NCI-H2196 treated with DMSO at 0.1 percent for 48 hours (cell line): ENCODE measurements around the gene BLTP3B.

Source experiments
- DNase-seq: peaks from one replicate; lab custom pipeline; 2025; ENCODE audit not compliant: unreplicated experiment; lab: John Stamatoyannopoulos, UW

The BLTP3B gene

DNA sequence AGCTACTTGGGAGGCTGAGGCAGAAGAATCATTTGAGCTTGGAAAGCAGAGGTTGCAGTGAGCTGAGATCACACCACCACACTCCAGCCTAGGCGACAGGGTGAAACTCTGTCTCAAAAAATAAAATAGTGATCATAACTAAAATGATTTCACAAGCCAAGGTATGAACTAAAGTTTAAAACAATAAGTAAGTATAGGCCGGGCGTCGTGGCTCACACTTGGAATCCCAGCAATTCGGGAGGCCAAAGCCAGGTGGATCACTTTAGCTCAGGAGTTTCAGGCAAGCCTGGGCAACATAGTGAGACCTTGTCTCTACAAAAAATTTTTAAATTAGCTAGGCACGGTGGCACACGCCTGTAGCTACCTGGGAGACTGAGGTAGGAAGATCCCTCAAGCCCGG is 27.4 kb downstream of the BLTP3B start:
- DNase-seq: no peak

DNA sequence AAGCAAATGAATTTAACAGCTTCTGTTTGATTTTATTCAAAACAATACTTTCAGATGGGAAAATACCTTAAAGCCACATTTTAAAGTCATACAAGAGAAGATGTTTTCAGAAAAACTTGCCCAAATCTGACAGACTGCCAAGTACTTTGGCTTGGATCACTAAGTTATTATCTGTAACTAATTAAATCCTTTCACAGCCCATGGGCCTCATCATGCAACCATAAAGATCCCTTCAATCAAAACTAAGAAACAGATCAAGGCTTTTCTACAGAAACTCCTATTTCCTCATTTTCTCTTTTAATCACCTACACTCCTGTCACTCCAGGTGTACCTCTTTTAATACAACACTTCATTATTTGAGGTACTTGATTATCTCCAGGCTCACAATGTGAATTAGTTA is 28.1 kb downstream of the BLTP3B start:
- DNase-seq: no peak

DNA sequence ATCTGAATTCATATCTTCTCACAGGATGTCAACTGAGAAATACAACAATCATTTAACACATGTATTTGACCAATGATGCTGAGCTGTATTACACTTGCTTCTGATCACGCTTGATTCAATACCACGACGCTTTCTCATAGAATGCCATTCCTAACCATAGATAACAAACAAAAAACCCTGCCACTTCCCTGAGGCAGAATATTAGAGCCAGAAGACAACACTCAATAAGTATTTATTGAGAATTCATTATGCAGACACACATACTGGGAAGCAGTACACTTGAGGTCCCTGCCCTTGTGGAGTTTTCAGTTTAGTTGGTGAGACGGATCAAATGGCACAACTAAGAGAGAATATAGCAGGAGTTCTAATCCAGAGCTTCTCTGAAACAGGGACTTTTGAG is 32.4 kb downstream of the BLTP3B start:
- DNase-seq: no peak

DNA sequence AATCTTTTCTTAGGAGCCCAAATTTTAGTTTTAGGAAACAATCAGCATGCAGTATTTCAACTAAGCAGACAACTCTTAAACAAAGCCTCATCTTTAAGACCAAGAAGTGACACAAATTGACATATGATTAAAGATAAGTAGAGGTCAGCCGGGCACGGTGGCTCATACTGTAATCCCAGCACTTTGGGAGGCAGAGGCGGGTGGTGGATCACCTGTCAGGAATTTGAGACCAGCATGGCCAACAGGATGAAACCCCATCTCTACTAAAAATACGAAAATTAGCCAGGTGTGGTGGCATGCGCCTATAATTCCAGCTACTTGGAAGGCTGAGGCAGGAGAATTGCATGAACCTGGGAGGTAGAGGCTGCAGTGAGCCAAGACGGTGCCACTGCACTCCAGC is 35.8 kb downstream of the BLTP3B start:
- DNase-seq: no peak

DNA sequence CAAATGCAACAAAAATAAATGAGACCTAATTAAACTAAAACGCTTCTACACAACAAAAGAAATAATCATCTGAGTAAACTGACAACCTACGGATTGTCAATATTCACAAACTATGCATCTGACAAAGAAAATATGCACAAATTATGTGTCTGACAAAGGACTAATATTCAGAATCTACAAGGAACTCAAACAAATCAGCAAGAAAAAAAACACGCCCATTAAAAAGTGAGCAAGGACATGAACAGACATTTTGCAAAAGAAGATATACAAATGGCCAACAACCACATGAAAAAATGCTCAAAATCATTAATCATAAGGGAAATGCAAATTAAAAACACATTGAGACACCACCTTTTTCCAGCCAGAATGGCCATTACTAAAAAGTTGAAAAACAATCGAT is 37.0 kb downstream of the BLTP3B start:
- no peak for DNase-seq

DNA sequence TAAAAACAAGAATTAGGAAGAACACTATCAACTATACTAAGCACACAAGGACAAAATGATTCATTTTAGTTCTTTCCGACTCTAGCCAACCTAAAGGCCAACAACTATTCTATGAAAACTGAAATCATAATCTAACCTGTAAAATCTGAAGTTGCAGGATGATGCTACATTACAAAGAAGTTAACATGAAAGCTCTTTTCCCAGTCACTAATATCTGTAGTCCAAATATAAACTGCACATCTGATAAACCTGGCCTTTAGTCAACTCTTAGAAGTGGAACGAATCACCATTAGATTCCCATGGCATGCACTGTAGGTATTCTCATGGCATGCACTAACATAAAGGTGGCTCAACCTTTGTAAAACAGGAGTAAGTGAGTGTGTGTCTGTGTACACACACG is 41.7 kb downstream of the BLTP3B start:
- no peak for DNase-seq
